NB4 (cell line): Measurements from ENCODE around the gene NDUFB10.

Source experiments
- CTCF ChIP-seq: IDR thresholded peaks from one replicate; pipeline ENCODE4 v1.5.1; 2012; ENCODE audit warnings: low read depth, low read length
- MAX ChIP-seq: IDR thresholded peaks from 2 replicates; pipeline ENCODE4 v1.6.1; 2011; ENCODE audit warnings: low read depth, low read length
- POLR2A ChIP-seq: IDR thresholded peaks from 2 replicates; pipeline ENCODE4 v1.6.1; 2011; ENCODE audit warnings: mild to moderate bottlenecking; ENCODE audit not compliant: insufficient read length; ENCODE audit errors: extremely low read depth

- TF ChIP-seq CTCF: no peak
- TF ChIP-seq POLR2A: no peak
- no peak for TF ChIP-seq MAX
Measured at GRCh38 chr16:1916640-1916990, 42.7 kb upstream of the NDUFB10 start.
